Neural crest cell (in vitro differentiated cells): Measurements from ENCODE around the gene ARSJ. TPM values are rescaled to one million over a fixed set of nuclear protein-coding genes. Genes with fewer than 3 reads are reported as not detected.

Experiments used
- DNase-seq: peaks from one replicate; pipeline ENCODE4 v3.0.0; 2021; ENCODE audit warnings: low read depth, mixed read lengths, low spot score
- H3K27ac Mint-ChIP-seq: one replicate; pipeline ENCODE4 v1.8.0; 2021; ENCODE audit warnings: mild to moderate bottlenecking, mixed read lengths; ENCODE audit not compliant: unreplicated experiment
- H3K27me3 Mint-ChIP-seq: 2 replicates; pipeline ENCODE4 v1.8.0; 2021; ENCODE audit warnings: low read depth, mild to moderate bottlenecking, mixed read lengths
- H3K36me3 Mint-ChIP-seq: 2 replicates; pipeline ENCODE4 v1.8.0; 2021; ENCODE audit warnings: low read depth, mild to moderate bottlenecking, mixed read lengths
- H3K4me1 Mint-ChIP-seq: 2 replicates; pipeline ENCODE4 v1.8.0; 2021; ENCODE audit warnings: mixed read lengths
- H3K4me3 Mint-ChIP-seq: one replicate; pipeline ENCODE4 v1.8.0; 2021; ENCODE audit warnings: mild to moderate bottlenecking, mixed read lengths
- H3K9me3 Mint-ChIP-seq: 2 replicates; pipeline ENCODE4 v1.8.0; 2021; ENCODE audit warnings: mixed read lengths
- total RNA-seq: library from RNA; stranded (reverse); gene quantifications from 2 replicates; pipeline ENCODE4 v1.2.1, GENCODE V29; 2021
- TF ChIP-seq, protein P1 (sequence below): fragments of 200-600 bp; sonication (generic); conservative IDR thresholded peaks from 2 replicates; pipeline ENCODE4 v1.5.0; 2021; ENCODE audit warnings: antibody characterized with exemption, mild to moderate bottlenecking

Gene ARSJ
- total RNA-seq, 1 donor from 2014 or later = 0.49 TPM

DNA sequence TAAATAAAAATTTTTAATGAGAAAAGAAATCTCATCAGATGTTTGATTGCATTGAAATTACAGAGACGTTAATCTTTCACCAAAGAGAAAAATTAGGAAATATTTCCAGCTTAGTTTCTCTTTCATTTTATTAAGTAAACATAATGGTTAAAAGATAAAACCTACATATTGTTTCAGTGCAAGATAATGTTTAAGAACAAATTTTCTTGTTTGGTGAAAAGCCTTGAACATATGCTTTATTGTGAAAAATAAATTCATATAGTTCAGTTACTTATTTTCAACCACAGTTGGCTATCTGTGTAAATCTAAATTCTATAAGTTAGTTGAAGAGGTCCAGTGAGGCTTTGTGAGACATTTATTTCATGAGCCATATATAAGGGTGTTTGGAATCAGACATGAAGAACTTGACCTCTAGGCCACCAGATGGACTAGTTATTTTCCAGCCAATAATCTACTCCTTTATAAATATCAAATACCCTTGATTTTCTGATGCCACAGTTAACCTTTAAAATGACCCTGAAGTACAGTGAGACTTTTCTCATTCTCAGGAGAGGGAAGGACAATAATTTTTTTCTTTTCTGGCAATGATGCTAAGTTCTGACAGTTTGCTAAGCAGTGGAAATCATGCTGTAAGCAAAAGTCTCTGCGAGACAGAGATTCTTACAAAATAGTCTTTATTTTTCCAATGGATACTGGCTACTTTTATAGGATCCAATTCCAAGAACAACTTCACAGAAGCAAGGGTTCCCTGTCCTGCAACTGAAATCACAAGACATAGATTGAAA, 2.5 kb downstream of the ARSJ start:
- Mint-ChIP-seq H3K4me1 (peaks cover 29% of the 10 kb centered on the region), H3K27ac (no peak overlapping the region), H3K9me3 (peaks cover 4% of the 10 kb centered on the region), H3K4me3 (peak overlapping the region; percentile 18), H3K27me3 (peaks cover 50% of the 10 kb centered on the region), H3K36me3 (no peaks in the 10 kb centered on the region)
- TF ChIP-seq, protein P1, sequence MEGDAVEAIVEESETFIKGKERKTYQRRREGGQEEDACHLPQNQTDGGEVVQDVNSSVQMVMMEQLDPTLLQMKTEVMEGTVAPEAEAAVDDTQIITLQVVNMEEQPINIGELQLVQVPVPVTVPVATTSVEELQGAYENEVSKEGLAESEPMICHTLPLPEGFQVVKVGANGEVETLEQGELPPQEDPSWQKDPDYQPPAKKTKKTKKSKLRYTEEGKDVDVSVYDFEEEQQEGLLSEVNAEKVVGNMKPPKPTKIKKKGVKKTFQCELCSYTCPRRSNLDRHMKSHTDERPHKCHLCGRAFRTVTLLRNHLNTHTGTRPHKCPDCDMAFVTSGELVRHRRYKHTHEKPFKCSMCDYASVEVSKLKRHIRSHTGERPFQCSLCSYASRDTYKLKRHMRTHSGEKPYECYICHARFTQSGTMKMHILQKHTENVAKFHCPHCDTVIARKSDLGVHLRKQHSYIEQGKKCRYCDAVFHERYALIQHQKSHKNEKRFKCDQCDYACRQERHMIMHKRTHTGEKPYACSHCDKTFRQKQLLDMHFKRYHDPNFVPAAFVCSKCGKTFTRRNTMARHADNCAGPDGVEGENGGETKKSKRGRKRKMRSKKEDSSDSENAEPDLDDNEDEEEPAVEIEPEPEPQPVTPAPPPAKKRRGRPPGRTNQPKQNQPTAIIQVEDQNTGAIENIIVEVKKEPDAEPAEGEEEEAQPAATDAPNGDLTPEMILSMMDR = no peak
- no peak for DNase-seq

DNA sequence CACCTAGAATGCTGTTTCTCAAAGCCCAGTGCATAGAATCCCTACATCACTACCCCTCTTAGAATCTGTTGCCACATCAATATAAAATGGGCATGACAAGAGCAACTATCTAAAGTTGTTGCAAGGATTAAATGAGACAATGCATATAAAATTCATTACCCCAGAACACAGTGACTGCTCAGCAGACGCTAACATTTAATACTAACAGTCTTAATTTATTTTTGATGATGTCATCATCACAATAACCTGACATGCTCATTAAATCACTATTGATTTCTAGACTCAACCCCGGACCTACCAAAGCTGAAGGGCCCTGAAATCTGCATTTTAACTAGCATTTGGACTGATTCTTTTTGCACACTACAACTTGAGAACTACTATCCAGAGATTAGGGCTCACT, 3.9 kb downstream of the ARSJ start:
- Mint-ChIP-seq H3K27me3 (peaks cover 43% of the 10 kb centered on the region), H3K4me3 (peak overlapping the region; percentile 29), H3K4me1 (peaks cover 29% of the 10 kb centered on the region), H3K9me3 (peaks cover 4% of the 10 kb centered on the region), H3K27ac (no peak overlapping the region), H3K36me3 (no peaks in the 10 kb centered on the region)
- TF ChIP-seq, protein P1 = no peak
- no peak for DNase-seq

DNA sequence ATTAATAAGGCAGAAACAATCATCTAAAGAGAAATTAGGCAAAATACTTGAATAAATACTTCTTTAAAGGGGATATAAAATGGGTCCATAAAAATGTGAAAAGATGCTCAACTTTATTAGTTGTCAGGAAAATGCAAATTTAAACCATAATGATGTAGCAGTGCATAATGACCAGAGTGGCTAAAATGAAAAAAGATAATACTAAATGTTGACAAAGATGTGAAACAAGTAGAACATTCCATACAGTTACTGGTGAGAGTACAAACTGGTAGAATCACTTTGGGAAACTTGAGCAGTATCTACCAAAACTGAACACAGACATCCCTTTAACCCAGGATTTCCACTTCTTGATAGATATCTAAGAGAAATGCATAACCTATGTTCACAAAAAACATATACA, 5.0 kb downstream of the ARSJ start:
- no peak for DNase-seq
- no peak overlapping the region for H3K4me3 Mint-ChIP-seq
- peaks cover 4% of the 10 kb centered on the region for H3K9me3 Mint-ChIP-seq
- TF ChIP-seq, protein P1 = no peak
- H3K4me1 Mint-ChIP-seq = peaks cover 20% of the 10 kb centered on the region
- H3K27ac Mint-ChIP-seq = no peak overlapping the region
- H3K36me3 Mint-ChIP-seq = no peaks in the 10 kb centered on the region
- H3K27me3 Mint-ChIP-seq = peaks cover 32% of the 10 kb centered on the region

DNA sequence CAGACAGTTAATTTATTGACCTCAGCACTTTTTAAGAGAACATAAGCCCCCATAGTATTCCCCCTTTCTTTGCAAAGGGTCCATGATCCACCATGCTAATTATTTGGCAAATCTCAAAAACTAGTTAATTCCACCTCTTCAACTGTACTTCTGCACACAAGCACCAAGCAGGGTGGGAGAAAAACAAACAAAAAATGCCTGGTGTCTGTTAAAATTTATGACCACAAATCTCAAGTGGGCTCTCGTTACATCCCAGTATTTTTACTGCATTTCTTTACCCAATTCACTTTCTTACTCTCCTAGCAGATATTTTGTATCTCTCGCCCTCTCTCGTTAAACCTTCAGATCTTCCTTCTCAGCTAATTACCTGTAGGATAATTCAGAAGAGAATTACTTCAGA, 6.1 kb downstream of the ARSJ start:
- TF ChIP-seq, protein P1 = no peak
- Mint-ChIP-seq H3K36me3 (no peaks in the 10 kb centered on the region), H3K27me3 (peaks cover 20% of the 10 kb centered on the region), H3K27ac (no peak overlapping the region), H3K4me3 (no peak overlapping the region), H3K4me1 (peaks cover 10% of the 10 kb centered on the region), H3K9me3 (peaks cover 4% of the 10 kb centered on the region)
- DNase-seq = no peak

DNA sequence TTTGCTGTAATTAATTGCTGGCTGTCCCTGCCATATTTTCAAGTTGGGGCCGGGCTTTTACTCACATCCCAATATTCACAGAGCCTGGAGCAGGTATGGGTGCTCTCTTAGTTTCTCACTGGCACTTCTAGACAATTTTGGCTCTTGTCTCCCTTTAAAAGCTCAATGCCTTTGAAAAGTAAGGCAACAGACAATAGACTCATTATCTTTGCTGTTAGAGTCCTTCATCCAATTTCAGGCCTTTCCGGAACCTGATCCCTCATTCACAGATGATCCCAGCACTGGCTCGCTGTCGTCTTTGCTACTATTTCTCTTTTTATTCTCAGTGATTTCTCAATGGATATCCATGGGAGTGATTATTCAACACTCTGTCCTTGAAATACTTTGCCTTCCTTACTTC, 6.7 kb downstream of the ARSJ start:
- no peak for DNase-seq
- TF ChIP-seq, protein P1 = no peak
- no peaks in the 10 kb centered on the region for H3K36me3 Mint-ChIP-seq
- H3K27ac Mint-ChIP-seq = no peak overlapping the region
- H3K4me3 Mint-ChIP-seq = no peak overlapping the region
- H3K27me3 Mint-ChIP-seq = peaks cover 15% of the 10 kb centered on the region
- peaks cover 10% of the 10 kb centered on the region for H3K4me1 Mint-ChIP-seq
- H3K9me3 Mint-ChIP-seq = peaks cover 4% of the 10 kb centered on the region
